Measurements from ENCODE around the gene PRICKLE2. TPM values are rescaled to one million over a fixed set of nuclear protein-coding genes. Genes with fewer than 3 reads are reported as not detected.

PRICKLE2 gene
- total RNA-seq, 1 experiment from 2014 or later = 5.6 TPM

- POLR2A ChIA-PET = no interaction called here
- no peak for DNase-seq (ENCODE audit: low spot score)
- TF ChIP-seq ATF3 (CRISPR knock-in tag; conservative IDR thresholded peaks at IDR 0.05) (no peak), ZNF425 (CRISPR knock-in tag; conservative IDR thresholded peaks at IDR 0.05) (no peak), E2F5 (CRISPR knock-in tag; IDR thresholded peaks at IDR 0.05) (no peak), ZNF423 (CRISPR knock-in tag; IDR thresholded peaks at IDR 0.05) (no peak), ERG (CRISPR knock-in tag; IDR thresholded peaks at IDR 0.05) (no peak), GRHL2 (CRISPR knock-in tag; IDR thresholded peaks at IDR 0.05; ENCODE audit: insufficient replicate concordance, severe bottlenecking) (no peak), E2F4 (CRISPR knock-in tag; IDR thresholded peaks at IDR 0.05; ENCODE audit: borderline replicate concordance, low read depth) (no peak), USF1 (CRISPR knock-in tag; IDR thresholded peaks at IDR 0.05) (no peak), ARID4B (CRISPR knock-in tag; IDR thresholded peaks at IDR 0.05; ENCODE audit: borderline replicate concordance) (no peak), IRF1 (CRISPR knock-in tag; IDR thresholded peaks at IDR 0.05) (no peak)
- CTCF ChIA-PET = no interaction called here
- no peaks in the 10 kb centered on the region for H3K27me3 Mint-ChIP-seq (ENCODE audit: low read depth)
- H3K9me3 Mint-ChIP-seq = peaks cover 9% of the 10 kb centered on the region
- no peak overlapping the region for H3K27ac Mint-ChIP-seq
- peaks cover 16% of the 10 kb centered on the region for H3K4me1 Mint-ChIP-seq
- H3K4me3 Mint-ChIP-seq = no peak overlapping the region
- H3K36me3 Mint-ChIP-seq = no peaks in the 10 kb centered on the region
- no peak for ATAC-seq
Measured at GRCh38 chr3:64176461-64176996, 48.7 kb downstream of the PRICKLE2 start.

- H3K4me1 Mint-ChIP-seq = peaks cover 12% of the 10 kb centered on the region
- no peak for DNase-seq (ENCODE audit: low spot score)
- no peak for ATAC-seq
- CTCF ChIA-PET = no interaction called here
- H3K27me3 Mint-ChIP-seq (ENCODE audit: low read depth) = no peaks in the 10 kb centered on the region
- no peak overlapping the region for H3K27ac Mint-ChIP-seq
- H3K4me3 Mint-ChIP-seq = no peak overlapping the region
- peaks cover 9% of the 10 kb centered on the region for H3K9me3 Mint-ChIP-seq
- no peaks in the 10 kb centered on the region for H3K36me3 Mint-ChIP-seq
- POLR2A ChIA-PET = no interaction called here
- TF ChIP-seq GABPB1 (CRISPR knock-in tag; IDR thresholded peaks at IDR 0.05) (no peak), RELA (CRISPR knock-in tag; IDR thresholded peaks at IDR 0.05; ENCODE audit: borderline replicate concordance) (no peak), NFATC4 (CRISPR knock-in tag; IDR thresholded peaks at IDR 0.05) (no peak), IRF1 (CRISPR knock-in tag; IDR thresholded peaks at IDR 0.05) (no peak), SOX15 (CRISPR knock-in tag; IDR thresholded peaks at IDR 0.05) (no peak), ATF1 (CRISPR knock-in tag; IDR thresholded peaks at IDR 0.05) (no peak), ZBTB43 (CRISPR knock-in tag; IDR thresholded peaks at IDR 0.05) (no peak), ZNF396 (CRISPR knock-in tag; IDR thresholded peaks at IDR 0.05; ENCODE audit: borderline replicate concordance) (no peak), ZNF232 (CRISPR knock-in tag; IDR thresholded peaks at IDR 0.05) (no peak), SP1 (CRISPR knock-in tag; conservative IDR thresholded peaks at IDR 0.05) (no peak)
Measured at GRCh38 chr3:64174328-64174727, 50.9 kb downstream of the PRICKLE2 start.
